Activated CD8-positive, alpha-beta memory T cell treated with anti-CD3 and anti-CD28 coated beads for 24 hours (primary cell): ENCODE data around the gene EPB41L2.
"Not testable (repeated sequence)": the region's sequence is repeated elsewhere in the genome, so short reads cannot be mapped to it uniquely, and the experiment has no call there.

Source experiments
- DNase-seq: peaks from one replicate; pipeline ENCODE4 v3.0.0-alpha.2; 2020

The EPB41L2 gene

GRCh38 chr6:131063028-131063763, at the start of gene EPB41L2:
EPB41L2 (minus strand) TSS chr6:131063245; CDS start chr6:130956485, 106,760 bp downstream.
- DNase-seq, result peak; percentile 89

GRCh38 chr6:131112249-131112648, 49.2 kb upstream of the EPB41L2 start:
- no peak for DNase-seq

GRCh38 chr6:131107151-131107550, 44.1 kb upstream of the EPB41L2 start:
- no peak for DNase-seq

- no peak for DNase-seq
Measured at GRCh38 chr6:131103901-131104300, 40.9 kb upstream of the EPB41L2 start.

- no peak for DNase-seq
Measured at GRCh38 chr6:131103296-131103695, 40.3 kb upstream of the EPB41L2 start.

GRCh38 chr6:131101911-131102680, 39.1 kb upstream of the EPB41L2 start:
- no peak for DNase-seq

- DNase-seq, result no peak
Measured at GRCh38 chr6:131096786-131097185, 33.7 kb upstream of the EPB41L2 start.

- DNase-seq, result no peak
Measured at GRCh38 chr6:131093334-131093733, 30.3 kb upstream of the EPB41L2 start.

GRCh38 chr6:131091944-131092343, 28.9 kb upstream of the EPB41L2 start:
- not testable (repeated sequence) for DNase-seq

GRCh38 chr6:131090339-131090738, 27.3 kb upstream of the EPB41L2 start:
- not testable (repeated sequence) for DNase-seq

GRCh38 chr6:131084982-131085381, 21.9 kb upstream of the EPB41L2 start:
- no peak for DNase-seq

GRCh38 chr6:131083687-131084086, 20.6 kb upstream of the EPB41L2 start:
- no peak for DNase-seq

GRCh38 chr6:131082335-131082734, 19.3 kb upstream of the EPB41L2 start:
- no peak for DNase-seq

- DNase-seq, result no peak
Measured at GRCh38 chr6:131080084-131080483, 17.0 kb upstream of the EPB41L2 start.

GRCh38 chr6:131073577-131073976, 10.5 kb upstream of the EPB41L2 start:
- DNase-seq, result no peak

- no peak for DNase-seq
Measured at GRCh38 chr6:131070061-131070460, 7.0 kb upstream of the EPB41L2 start.

GRCh38 chr6:131068165-131068564, 5.1 kb upstream of the EPB41L2 start:
- no peak for DNase-seq

- DNase-seq, result no peak
Measured at GRCh38 chr6:131067521-131067920, 4.5 kb upstream of the EPB41L2 start.

GRCh38 chr6:131065824-131066171, 2.8 kb upstream of the EPB41L2 start:
- no peak for DNase-seq

- DNase-seq, result no peak
Measured at GRCh38 chr6:131065112-131065823, 2.2 kb upstream of the EPB41L2 start.

- DNase-seq, result no peak
Measured at GRCh38 chr6:131063764-131064272, 773 bp upstream of the EPB41L2 start.

- no peak for DNase-seq
Measured at GRCh38 chr6:131062241-131063027, 611 bp downstream of the EPB41L2 start.

- DNase-seq, result no peak
Measured at GRCh38 chr6:131061751-131062119, 1.3 kb downstream of the EPB41L2 start.
